ENCODE data around the gene CPEB4.
A peak's percentile ranks its signal among the peaks of the same experiment; 100 is the strongest.

The CPEB4 gene

GRCh38 chr5:173946323-173946722 lies 58.2 kb downstream of the CPEB4 start:
- Histone ChIP-seq H3K36me3 (ENCODE audit: insufficient read depth, low read length) (no peaks in the 10 kb centered on the region), H3K9ac (ENCODE audit: low read depth, low read length) (no peak overlapping the region), H3K9me3 (ENCODE audit: control insufficient read depth, insufficient read depth, low read length) (no peaks in the 10 kb centered on the region), H3K4me1 (ENCODE audit: insufficient read depth, low read length) (peaks cover 17% of the 10 kb centered on the region)

GRCh38 chr5:173950829-173951228 lies 62.7 kb downstream of the CPEB4 start:
- Histone ChIP-seq H3K36me3 (ENCODE audit: insufficient read depth, low read length) (peaks cover 10% of the 10 kb centered on the region), H3K9ac (ENCODE audit: low read depth, low read length) (no peak overlapping the region), H3K9me3 (ENCODE audit: control insufficient read depth, insufficient read depth, low read length) (no peaks in the 10 kb centered on the region), H3K4me1 (ENCODE audit: insufficient read depth, low read length) (no peaks in the 10 kb centered on the region)

GRCh38 chr5:173953528-173954090 lies 65.5 kb downstream of the CPEB4 start:
- no peaks in the 10 kb centered on the region for H3K9me3 ChIP-seq (ENCODE audit: control insufficient read depth, insufficient read depth, low read length)
- H3K9ac ChIP-seq (ENCODE audit: low read depth, low read length), result no peak overlapping the region
- H3K36me3 ChIP-seq (ENCODE audit: insufficient read depth, low read length), result peaks cover 10% of the 10 kb centered on the region
- H3K4me1 ChIP-seq (ENCODE audit: insufficient read depth, low read length), result no peaks in the 10 kb centered on the region

- no peak overlapping the region for H3K9ac ChIP-seq (ENCODE audit: low read depth, low read length)
- no peaks in the 10 kb centered on the region for H3K9me3 ChIP-seq (ENCODE audit: control insufficient read depth, insufficient read depth, low read length)
- no peaks in the 10 kb centered on the region for H3K4me1 ChIP-seq (ENCODE audit: insufficient read depth, low read length)
- peaks cover 10% of the 10 kb centered on the region for H3K36me3 ChIP-seq (ENCODE audit: insufficient read depth, low read length)
These were observed 66.7 kb downstream of the CPEB4 start for GRCh38 chr5:173954671-173955521.

GRCh38 chr5:173960986-173961385 lies 72.8 kb downstream of the CPEB4 start:
- Histone ChIP-seq H3K9me3 (ENCODE audit: control insufficient read depth, insufficient read depth, low read length) (no peaks in the 10 kb centered on the region), H3K36me3 (ENCODE audit: insufficient read depth, low read length) (no peaks in the 10 kb centered on the region), H3K4me1 (ENCODE audit: insufficient read depth, low read length) (peaks cover 13% of the 10 kb centered on the region), H3K9ac (ENCODE audit: low read depth, low read length) (no peak overlapping the region)

- no peak overlapping the region for H3K9ac ChIP-seq (ENCODE audit: low read depth, low read length)
- H3K36me3 ChIP-seq (ENCODE audit: insufficient read depth, low read length), result no peaks in the 10 kb centered on the region
- no peaks in the 10 kb centered on the region for H3K9me3 ChIP-seq (ENCODE audit: control insufficient read depth, insufficient read depth, low read length)
- peaks cover 13% of the 10 kb centered on the region for H3K4me1 ChIP-seq (ENCODE audit: insufficient read depth, low read length)
These were observed 73.3 kb downstream of the CPEB4 start for GRCh38 chr5:173961418-173961817.

- H3K9me3 ChIP-seq (ENCODE audit: control insufficient read depth, insufficient read depth, low read length), result no peaks in the 10 kb centered on the region
- peaks cover 15% of the 10 kb centered on the region for H3K4me1 ChIP-seq (ENCODE audit: insufficient read depth, low read length)
- H3K36me3 ChIP-seq (ENCODE audit: insufficient read depth, low read length), result no peaks in the 10 kb centered on the region
- peak overlapping the region; percentile 73; the same call in 1 of the 2 replicates for H3K9ac ChIP-seq (ENCODE audit: low read depth, low read length)
These were observed 74.4 kb downstream of the CPEB4 start for GRCh38 chr5:173962436-173962972.

- Histone ChIP-seq H3K4me1 (ENCODE audit: insufficient read depth, low read length) (peaks cover 22% of the 10 kb centered on the region), H3K9ac (ENCODE audit: low read depth, low read length) (peak overlapping the region; percentile 73), H3K9me3 (ENCODE audit: control insufficient read depth, insufficient read depth, low read length) (no peaks in the 10 kb centered on the region), H3K36me3 (ENCODE audit: insufficient read depth, low read length) (no peaks in the 10 kb centered on the region)
These were observed 75.2 kb downstream of the CPEB4 start for GRCh38 chr5:173963182-173963838.

GRCh38 chr5:173963867-173964441 lies 75.8 kb downstream of the CPEB4 start:
- Histone ChIP-seq H3K4me1 (ENCODE audit: insufficient read depth, low read length) (peaks cover 28% of the 10 kb centered on the region), H3K9ac (ENCODE audit: low read depth, low read length) (peak overlapping the region; percentile 73), H3K36me3 (ENCODE audit: insufficient read depth, low read length) (no peaks in the 10 kb centered on the region), H3K9me3 (ENCODE audit: control insufficient read depth, insufficient read depth, low read length) (no peaks in the 10 kb centered on the region)

- Histone ChIP-seq H3K36me3 (ENCODE audit: insufficient read depth, low read length) (no peaks in the 10 kb centered on the region), H3K9ac (ENCODE audit: low read depth, low read length) (peak overlapping the region; percentile 39; the same call in 1 of the 2 replicates), H3K9me3 (ENCODE audit: control insufficient read depth, insufficient read depth, low read length) (no peaks in the 10 kb centered on the region), H3K4me1 (ENCODE audit: insufficient read depth, low read length) (peaks cover 34% of the 10 kb centered on the region)
These were observed 76.4 kb downstream of the CPEB4 start for GRCh38 chr5:173964506-173964905.

GRCh38 chr5:173967241-173967640 lies 79.1 kb downstream of the CPEB4 start:
- no peaks in the 10 kb centered on the region for H3K36me3 ChIP-seq (ENCODE audit: insufficient read depth, low read length)
- peaks cover 55% of the 10 kb centered on the region for H3K4me1 ChIP-seq (ENCODE audit: insufficient read depth, low read length)
- H3K9me3 ChIP-seq (ENCODE audit: control insufficient read depth, insufficient read depth, low read length), result no peaks in the 10 kb centered on the region
- no peak overlapping the region for H3K9ac ChIP-seq (ENCODE audit: low read depth, low read length)

- Histone ChIP-seq H3K9ac (ENCODE audit: low read depth, low read length) (no peak overlapping the region), H3K9me3 (ENCODE audit: control insufficient read depth, insufficient read depth, low read length) (no peaks in the 10 kb centered on the region), H3K4me1 (ENCODE audit: insufficient read depth, low read length) (peaks cover 45% of the 10 kb centered on the region)
These were observed 80.1 kb downstream of the CPEB4 start for GRCh38 chr5:173968154-173968797.

GRCh38 chr5:173969167-173970049 lies 81.3 kb downstream of the CPEB4 start:
- H3K36me3 ChIP-seq (ENCODE audit: insufficient read depth, low read length), result no peaks in the 10 kb centered on the region
- H3K9ac ChIP-seq (ENCODE audit: low read depth, low read length), result no peak overlapping the region
- H3K4me1 ChIP-seq (ENCODE audit: insufficient read depth, low read length), result peaks cover 53% of the 10 kb centered on the region
- H3K9me3 ChIP-seq (ENCODE audit: control insufficient read depth, insufficient read depth, low read length), result no peaks in the 10 kb centered on the region

More at GRCh38 chr5:173968154-173968797, 80.1 kb downstream of the CPEB4 start:
- no peaks in the 10 kb centered on the region for H3K36me3 ChIP-seq (ENCODE audit: insufficient read depth, low read length)
